Upper lobe of right lung (tissue), 1 donor: ENCODE data around the gene GRID1. TPM values are rescaled to one million over a fixed set of nuclear protein-coding genes. Genes with fewer than 3 reads are reported as not detected.
"Not testable (repeated sequence)": the region's sequence is repeated elsewhere in the genome, so short reads cannot be mapped to it uniquely, and the experiment has no call there.

ENCODE experiments used
- ATAC-seq: fragments of 200-7000 bp; cut with Tn5 transposase; one replicate; pipeline ENCODE4 v1.9.1; 2020; ENCODE audit warnings: mild to moderate bottlenecking, moderate library complexity
- DNase-seq: peaks from one replicate; pipeline ENCODE4 v3.0.0-alpha.2; 2020
- H3K27ac ChIP-seq: fragments of 200-600 bp; one replicate; pipeline ENCODE4 v1.8.0; 2022
- H3K27me3 ChIP-seq: fragments of 200-600 bp; one replicate; pipeline ENCODE4 v1.8.0; 2022; ENCODE audit warnings: mild to moderate bottlenecking
- H3K36me3 ChIP-seq: fragments of 200-600 bp; one replicate; pipeline ENCODE4 v1.8.0; 2022
- H3K4me1 ChIP-seq: fragments of 200-600 bp; one replicate; pipeline ENCODE4 v1.8.0; 2022
- H3K4me3 ChIP-seq: fragments of 200-600 bp; one replicate; pipeline ENCODE4 v1.8.0; 2022; ENCODE audit warnings: mild to moderate bottlenecking
- H3K9me3 ChIP-seq: fragments of 200-600 bp; one replicate; pipeline ENCODE4 v1.8.0; 2022
- intact Hi-C: fragments of 100-400 bp; cut with DNase I; formaldehyde crosslinking; loops from one replicate; pipeline ENCODE4 v1.11.0; 2022
- total RNA-seq: library from RNA; stranded (reverse); fragmentation: NEBNext Ultra II Directional; extraction: Animal tissue kit (Norgen Biotek cat#: 25700); gene quantifications from one replicate; pipeline ENCODE4 v1.2.1, GENCODE V29; 2021
- TF ChIP-seq, protein P1 (sequence below): fragments of 200-600 bp; IDR thresholded peaks from one replicate; pipeline ENCODE4 v1.8.0; 2022; ENCODE audit warnings: antibody characterized with exemption
- donor health status: DM: no; HTN: yes; CAD: no; lungs with severe emphysema.

Gene GRID1
- total RNA-seq, 1 donor from 2014 or later, result 3.0 TPM

DNA sequence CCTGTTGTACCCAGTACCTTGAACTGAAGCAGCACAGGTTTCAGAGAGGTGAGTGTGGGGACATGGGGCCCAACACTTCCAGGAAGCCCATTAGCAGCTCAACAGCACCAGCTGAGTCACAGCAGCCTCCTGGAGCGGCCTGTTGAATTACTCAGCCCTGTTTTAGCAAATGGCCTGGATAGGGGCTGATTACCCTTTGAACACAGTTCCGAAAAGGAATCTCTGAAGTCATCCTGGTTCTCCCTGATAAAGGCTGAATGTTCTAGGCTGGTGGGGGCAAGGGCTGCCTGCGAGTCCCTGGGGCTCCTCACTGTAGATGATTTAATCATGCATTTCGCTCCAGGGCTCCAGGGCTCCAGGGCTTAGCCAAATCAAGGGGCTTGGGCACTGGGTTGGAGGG lies 287.5 kb downstream of the GRID1 start:
- no peak for DNase-seq
- Histone ChIP-seq H3K9me3 (no peaks in the 10 kb centered on the region), H3K27ac (no peak overlapping the region), H3K4me3 (no peak overlapping the region), H3K36me3 (no peaks in the 10 kb centered on the region), H3K27me3 (no peaks in the 10 kb centered on the region), H3K4me1 (no peaks in the 10 kb centered on the region)
- TF ChIP-seq, protein P1, sequence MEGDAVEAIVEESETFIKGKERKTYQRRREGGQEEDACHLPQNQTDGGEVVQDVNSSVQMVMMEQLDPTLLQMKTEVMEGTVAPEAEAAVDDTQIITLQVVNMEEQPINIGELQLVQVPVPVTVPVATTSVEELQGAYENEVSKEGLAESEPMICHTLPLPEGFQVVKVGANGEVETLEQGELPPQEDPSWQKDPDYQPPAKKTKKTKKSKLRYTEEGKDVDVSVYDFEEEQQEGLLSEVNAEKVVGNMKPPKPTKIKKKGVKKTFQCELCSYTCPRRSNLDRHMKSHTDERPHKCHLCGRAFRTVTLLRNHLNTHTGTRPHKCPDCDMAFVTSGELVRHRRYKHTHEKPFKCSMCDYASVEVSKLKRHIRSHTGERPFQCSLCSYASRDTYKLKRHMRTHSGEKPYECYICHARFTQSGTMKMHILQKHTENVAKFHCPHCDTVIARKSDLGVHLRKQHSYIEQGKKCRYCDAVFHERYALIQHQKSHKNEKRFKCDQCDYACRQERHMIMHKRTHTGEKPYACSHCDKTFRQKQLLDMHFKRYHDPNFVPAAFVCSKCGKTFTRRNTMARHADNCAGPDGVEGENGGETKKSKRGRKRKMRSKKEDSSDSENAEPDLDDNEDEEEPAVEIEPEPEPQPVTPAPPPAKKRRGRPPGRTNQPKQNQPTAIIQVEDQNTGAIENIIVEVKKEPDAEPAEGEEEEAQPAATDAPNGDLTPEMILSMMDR, result no peak
- intact Hi-C loops, result no loop called here
- no peak for ATAC-seq

DNA sequence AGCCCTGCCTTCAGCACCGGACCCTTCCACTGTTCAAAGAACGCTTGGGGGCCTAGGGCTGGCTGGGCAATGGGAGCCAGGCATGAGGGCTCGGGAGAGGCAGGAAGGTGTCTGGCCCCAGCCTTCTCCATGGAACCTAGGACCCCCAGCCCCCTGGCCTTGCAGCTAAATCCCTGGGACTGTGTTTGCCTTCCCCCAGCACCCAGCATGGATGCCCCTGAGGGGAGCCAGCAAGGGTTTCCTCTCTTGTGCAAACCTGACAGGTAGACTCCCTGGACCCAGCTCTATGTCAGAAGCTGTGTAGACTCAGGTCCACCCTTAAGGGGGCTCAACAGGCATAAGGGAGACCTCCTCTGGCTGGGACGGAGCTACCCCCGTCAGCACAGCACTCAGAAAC lies 288.0 kb downstream of the GRID1 start:
- no peak for DNase-seq
- Histone ChIP-seq H3K27me3 (no peaks in the 10 kb centered on the region), H3K27ac (no peak overlapping the region), H3K4me3 (no peak overlapping the region), H3K36me3 (no peaks in the 10 kb centered on the region), H3K4me1 (no peaks in the 10 kb centered on the region), H3K9me3 (no peaks in the 10 kb centered on the region)
- TF ChIP-seq, protein P1, result no peak
- intact Hi-C loops, result no loop called here
- no peak for ATAC-seq

DNA sequence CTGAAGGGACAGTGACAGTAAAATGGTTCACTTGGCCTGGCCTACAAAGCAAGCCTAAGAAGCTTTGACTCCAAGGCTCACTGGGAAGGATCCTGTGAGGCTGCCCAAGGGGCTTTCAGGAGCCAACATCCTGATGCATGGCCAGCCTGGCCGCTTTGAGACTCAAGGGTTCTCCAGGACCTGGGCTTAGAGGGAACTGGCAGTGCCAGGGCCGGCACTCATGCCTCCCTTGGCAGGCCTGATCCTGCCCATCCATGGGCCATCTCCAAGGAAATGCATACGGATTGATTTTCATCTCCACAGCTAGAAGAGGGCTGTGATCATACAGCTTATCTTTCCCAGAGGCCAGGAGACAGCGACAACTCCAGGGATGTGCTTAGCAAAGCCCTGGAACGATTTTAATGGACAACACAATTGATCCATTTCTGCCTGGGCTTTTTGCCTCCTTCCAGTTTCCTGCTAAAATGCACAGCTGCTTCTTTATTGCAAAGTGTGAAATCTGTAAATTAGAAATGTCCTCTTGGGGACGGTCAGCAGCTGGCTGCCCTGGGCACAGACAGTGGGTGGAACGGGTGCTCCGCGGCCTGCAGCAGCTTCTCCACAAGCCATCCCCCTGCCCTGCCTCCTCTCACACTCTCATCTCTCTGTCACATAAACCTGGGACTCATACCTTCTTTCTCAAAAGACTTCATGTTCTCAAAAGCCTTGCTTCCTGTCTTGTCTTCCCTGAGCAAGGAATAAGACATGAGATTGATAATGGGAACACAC lies 288.5 kb downstream of the GRID1 start:
- Histone ChIP-seq H3K9me3 (no peaks in the 10 kb centered on the region), H3K4me1 (no peaks in the 10 kb centered on the region), H3K27ac (no peak overlapping the region), H3K27me3 (no peaks in the 10 kb centered on the region), H3K4me3 (no peak overlapping the region), H3K36me3 (no peaks in the 10 kb centered on the region)
- no peak for ATAC-seq
- intact Hi-C loops, result no loop called here
- DNase-seq, result no peak
- TF ChIP-seq, protein P1, result no peak

DNA sequence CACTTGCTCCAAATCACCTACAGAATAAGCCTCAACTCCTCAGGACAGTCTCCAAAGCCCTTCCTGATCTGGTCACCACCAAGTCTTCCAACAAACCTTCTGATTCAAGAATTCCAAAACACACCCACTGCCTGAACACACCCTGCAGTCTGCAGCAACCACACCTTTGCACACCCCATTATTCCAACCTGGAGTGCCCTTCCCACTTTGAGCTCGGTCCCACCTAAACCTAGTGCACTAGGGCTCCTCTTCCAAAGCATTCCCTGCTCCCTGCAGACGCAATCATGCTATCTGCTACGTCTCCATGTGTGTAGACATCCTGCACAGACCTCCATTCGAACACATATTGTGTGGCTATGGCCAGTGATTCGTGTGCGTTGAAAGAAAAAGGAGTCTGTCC lies 289.3 kb downstream of the GRID1 start:
- ATAC-seq (no peak), DNase-seq (no peak)
- no peak overlapping the region for H3K27ac ChIP-seq
- intact Hi-C loops, result no loop called here
- H3K36me3 ChIP-seq, result no peaks in the 10 kb centered on the region
- H3K4me1 ChIP-seq, result no peaks in the 10 kb centered on the region
- H3K27me3 ChIP-seq, result no peaks in the 10 kb centered on the region
- H3K4me3 ChIP-seq, result no peak overlapping the region
- TF ChIP-seq, protein P1, result no peak
- no peaks in the 10 kb centered on the region for H3K9me3 ChIP-seq

DNA sequence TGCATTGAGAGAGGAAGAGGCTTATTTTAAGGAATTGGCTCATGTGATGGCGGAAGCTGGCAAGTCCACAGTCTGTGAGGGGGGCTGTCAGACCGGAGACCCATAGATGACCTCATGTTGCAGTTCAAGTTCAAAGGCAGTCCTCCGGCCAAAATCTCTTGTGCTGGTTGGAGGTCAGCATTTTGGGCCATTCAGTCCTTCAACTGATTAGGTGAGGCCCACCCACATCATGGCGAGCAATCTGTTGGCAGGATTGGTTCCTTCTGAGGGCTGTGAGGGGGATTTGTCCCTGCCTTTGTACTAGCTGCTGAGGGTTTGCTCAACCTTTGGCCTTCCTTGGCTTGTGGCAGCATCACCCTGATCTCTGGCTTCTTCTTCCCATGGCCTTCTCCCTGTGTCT lies 290.1 kb downstream of the GRID1 start:
- DNase-seq, H3K27me3 ChIP-seq, H3K9me3 ChIP-seq, intact Hi-C loops, H3K36me3 ChIP-seq, H3K27ac ChIP-seq, H3K4me3 ChIP-seq, ATAC-seq, H3K4me1 ChIP-seq: not testable (repeated sequence)

DNA sequence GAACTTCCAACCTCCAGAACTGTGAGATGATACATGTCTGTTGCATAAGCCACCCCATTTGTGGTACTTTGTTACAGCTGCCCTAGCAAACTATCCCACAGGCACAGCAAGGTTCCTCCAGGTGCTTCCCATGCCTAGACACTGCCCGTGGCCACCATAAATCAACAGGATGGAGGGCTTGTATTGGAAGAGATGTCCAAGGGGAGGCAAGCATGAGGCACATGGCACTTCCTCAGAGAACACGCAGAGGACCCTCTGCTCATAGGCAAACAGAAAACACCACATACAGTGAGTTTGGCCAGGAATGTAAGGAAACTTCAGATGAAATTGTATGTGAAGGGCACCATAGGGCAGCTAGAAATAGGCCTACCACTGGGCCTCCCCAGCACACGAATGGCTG lies 291.1 kb downstream of the GRID1 start:
- DNase-seq, result no peak
- Histone ChIP-seq H3K27me3 (no peaks in the 10 kb centered on the region), H3K36me3 (no peaks in the 10 kb centered on the region), H3K9me3 (no peaks in the 10 kb centered on the region), H3K4me1 (no peaks in the 10 kb centered on the region), H3K4me3 (no peak overlapping the region), H3K27ac (no peak overlapping the region)
- intact Hi-C loops, result no loop called here
- no peak for ATAC-seq
- TF ChIP-seq, protein P1, result no peak
